ENCODE data around the gene BAIAP3.
A peak's percentile ranks its signal among the peaks of the same experiment; 100 is the strongest.

The BAIAP3 gene

GRCh38 chr16:1341495-1342420 lies 8.3 kb downstream of the BAIAP3 start:
- no peak for DNase-seq (ENCODE audit: extremely low spot score)
- no peak for TF ChIP-seq L3MBTL2 (conservative IDR thresholded peaks at IDR 0.05)
- TF ChIP-seq FOXK2 (IDR thresholded peaks at IDR 0.05): no peak
- CTCF ChIA-PET: no interaction called here
- POLR2A ChIA-PET: no interaction called here

GRCh38 chr16:1342526-1343427 lies 9.3 kb downstream of the BAIAP3 start:
- no peak for TF ChIP-seq L3MBTL2 (conservative IDR thresholded peaks at IDR 0.05)
- 0 out of 2 replicates have a peak, but pooled peaks have one; percentile 69 for TF ChIP-seq HDGF (IDR thresholded peaks at IDR 0.05; ENCODE audit: borderline replicate concordance)
- peak; percentile 93 for TF ChIP-seq SP1 (IDR thresholded peaks at IDR 0.05)
- ChIA-PET CTCF (no interaction called here), POLR2A (interaction anchor here (1.1 kb wide), 1 partner anchor 78 kb away, joined by 3 read pairs; the partner anchor contains the start of gene UQCC4)
- peak; percentile 99 for DNase-seq (ENCODE audit: extremely low spot score)

GRCh38 chr16:1343428-1344242 lies 10.2 kb downstream of the BAIAP3 start:
- no peak for DNase-seq (ENCODE audit: extremely low spot score)
- ChIA-PET POLR2A (interaction anchor here (0.9 to 1.1 kb wide), 3 partner anchors 11 to 77 kb away, joined by 3 read pairs; partner anchors contain the start of genes BAIAP3 and UQCC4), CTCF (no interaction called here)
- no peak for TF ChIP-seq ELF4 (IDR thresholded peaks at IDR 0.05)
- TF ChIP-seq BHLHE40 (IDR thresholded peaks at IDR 0.05; ENCODE audit: borderline replicate concordance): no peak
- TF ChIP-seq TARDBP (IDR thresholded peaks at IDR 0.05): no peak
- no peak for TF ChIP-seq ZNF384 (IDR thresholded peaks at IDR 0.05)
- no peak for TF ChIP-seq PKNOX1 (IDR thresholded peaks at IDR 0.05)
- no peak for TF ChIP-seq SP1 (IDR thresholded peaks at IDR 0.05)
- TF ChIP-seq HDGF (IDR thresholded peaks at IDR 0.05; ENCODE audit: borderline replicate concordance): no peak
- TF ChIP-seq L3MBTL2 (conservative IDR thresholded peaks at IDR 0.05): no peak
- TF ChIP-seq FOXM1 (IDR thresholded peaks at IDR 0.05; ENCODE audit: borderline replicate concordance): no peak
- no peak for TF ChIP-seq SUZ12 (IDR thresholded peaks at IDR 0.05)
- no peak for TF ChIP-seq NFRKB (IDR thresholded peaks at IDR 0.05)
- TF ChIP-seq CTBP1 (IDR thresholded peaks at IDR 0.05; ENCODE audit: borderline replicate concordance): no peak
- TF ChIP-seq ARNT (IDR thresholded peaks at IDR 0.05): no peak
- TF ChIP-seq FOXK2 (IDR thresholded peaks at IDR 0.05): no peak
- no peak for TF ChIP-seq LEF1 (IDR thresholded peaks at IDR 0.05; ENCODE audit: borderline replicate concordance)
- no peak for TF ChIP-seq FOXA1 (IDR thresholded peaks at IDR 0.05)

GRCh38 chr16:1344499-1344898 lies 11.1 kb downstream of the BAIAP3 start:
- DNase-seq (ENCODE audit: extremely low spot score): no peak
- ChIA-PET POLR2A (interaction anchor here (0.9 to 1.0 kb wide), 2 partner anchors 11 to 39 kb away, joined by 3 read pairs; partner anchors contain the start of gene BAIAP3), CTCF (no interaction called here)
- TF ChIP-seq TARDBP (IDR thresholded peaks at IDR 0.05): no peak
- TF ChIP-seq LEF1 (IDR thresholded peaks at IDR 0.05; ENCODE audit: borderline replicate concordance): no peak
- no peak for TF ChIP-seq FOXK2 (IDR thresholded peaks at IDR 0.05)
- TF ChIP-seq CTBP1 (IDR thresholded peaks at IDR 0.05; ENCODE audit: borderline replicate concordance): no peak
- TF ChIP-seq SP1 (IDR thresholded peaks at IDR 0.05): no peak
- TF ChIP-seq NFRKB (IDR thresholded peaks at IDR 0.05): no peak
- TF ChIP-seq FOXA1 (IDR thresholded peaks at IDR 0.05): no peak
- TF ChIP-seq FOXM1 (IDR thresholded peaks at IDR 0.05; ENCODE audit: borderline replicate concordance): no peak
- TF ChIP-seq ARNT (IDR thresholded peaks at IDR 0.05): no peak
- TF ChIP-seq BHLHE40 (IDR thresholded peaks at IDR 0.05; ENCODE audit: borderline replicate concordance): no peak
- TF ChIP-seq ELF4 (IDR thresholded peaks at IDR 0.05): no peak
- TF ChIP-seq PKNOX1 (IDR thresholded peaks at IDR 0.05): no peak
- TF ChIP-seq ZNF384 (IDR thresholded peaks at IDR 0.05): no peak
- TF ChIP-seq HDGF (IDR thresholded peaks at IDR 0.05; ENCODE audit: borderline replicate concordance): no peak

- CTCF ChIA-PET: no interaction called here
- no peak for TF ChIP-seq ELF4 (IDR thresholded peaks at IDR 0.05)
- no peak for TF ChIP-seq FOXK2 (IDR thresholded peaks at IDR 0.05)
- no peak for TF ChIP-seq NFRKB (IDR thresholded peaks at IDR 0.05)
- TF ChIP-seq CTBP1 (IDR thresholded peaks at IDR 0.05; ENCODE audit: borderline replicate concordance): no peak
- TF ChIP-seq HDGF (IDR thresholded peaks at IDR 0.05; ENCODE audit: borderline replicate concordance): no peak
- TF ChIP-seq ZNF384 (IDR thresholded peaks at IDR 0.05): no peak
- TF ChIP-seq PKNOX1 (IDR thresholded peaks at IDR 0.05): no peak
- no peak for TF ChIP-seq LEF1 (IDR thresholded peaks at IDR 0.05; ENCODE audit: borderline replicate concordance)
- no peak for TF ChIP-seq FOXM1 (IDR thresholded peaks at IDR 0.05; ENCODE audit: borderline replicate concordance)
- TF ChIP-seq BHLHE40 (IDR thresholded peaks at IDR 0.05; ENCODE audit: borderline replicate concordance): no peak
- no peak for TF ChIP-seq SP1 (IDR thresholded peaks at IDR 0.05)
- TF ChIP-seq TARDBP (IDR thresholded peaks at IDR 0.05): no peak
- no peak for TF ChIP-seq FOXA1 (IDR thresholded peaks at IDR 0.05)
- no peak for TF ChIP-seq SUZ12 (IDR thresholded peaks at IDR 0.05)
- no peak for TF ChIP-seq ARNT (IDR thresholded peaks at IDR 0.05)
- TF ChIP-seq L3MBTL2 (conservative IDR thresholded peaks at IDR 0.05): no peak
- no peak for DNase-seq (ENCODE audit: extremely low spot score)
- POLR2A ChIA-PET: no interaction called here
Observed at GRCh38 chr16:1345087-1345486, 11.6 kb downstream of the BAIAP3 start.

Data from HEK293T (cell line).